Ramos (cell line): ENCODE data around the gene DAP.

Experiments
- in situ Hi-C: fragments of 300-500 bp; cut with MboI; formaldehyde crosslinking; loops from one replicate; pipeline ENCODE4 v1.14.3; 2022; ENCODE audit warnings: low sequenced_read_pairs; ENCODE audit not compliant: unreplicated experiment

The DAP gene

DNA sequence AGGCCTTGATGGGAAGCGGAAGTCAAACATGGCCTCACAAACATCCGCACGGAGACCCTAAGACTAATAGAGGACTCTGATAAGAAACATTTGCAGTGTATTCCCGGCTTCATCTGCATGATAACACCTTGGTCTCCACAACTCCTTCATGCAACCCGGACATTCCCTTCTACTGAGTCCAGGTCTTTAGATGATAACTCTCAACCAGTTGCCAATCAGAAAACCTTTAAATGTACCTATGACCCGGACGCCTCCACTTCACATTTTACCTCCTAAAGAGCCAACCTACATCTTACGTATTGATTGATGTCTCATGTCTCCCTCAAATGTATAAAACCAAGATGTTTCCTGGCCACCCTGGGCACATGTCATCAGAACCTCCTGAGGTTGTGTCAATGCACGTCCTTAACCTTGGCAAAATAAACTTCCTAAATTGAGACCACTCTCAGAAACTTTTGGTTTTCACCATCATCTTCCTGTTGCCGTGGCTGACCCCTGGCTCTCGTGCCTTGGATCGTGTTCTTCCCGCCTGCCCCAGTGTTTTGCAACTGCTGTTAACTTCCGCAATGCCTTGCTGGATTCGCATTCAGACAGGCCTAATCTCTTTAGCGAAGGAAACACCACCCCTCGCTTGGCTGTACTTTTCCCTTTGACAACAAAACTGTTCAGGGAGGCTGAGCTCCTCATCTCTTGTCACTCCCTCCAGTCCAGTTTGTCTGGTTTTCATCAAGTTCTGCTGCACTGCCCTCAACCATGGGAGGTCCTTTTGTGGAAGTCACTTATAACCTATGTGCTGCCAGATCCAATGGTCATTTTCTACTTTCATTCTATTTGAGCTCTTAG is 1.1 kb upstream of the DAP start:
- in situ Hi-C loops: no loop called here

DNA sequence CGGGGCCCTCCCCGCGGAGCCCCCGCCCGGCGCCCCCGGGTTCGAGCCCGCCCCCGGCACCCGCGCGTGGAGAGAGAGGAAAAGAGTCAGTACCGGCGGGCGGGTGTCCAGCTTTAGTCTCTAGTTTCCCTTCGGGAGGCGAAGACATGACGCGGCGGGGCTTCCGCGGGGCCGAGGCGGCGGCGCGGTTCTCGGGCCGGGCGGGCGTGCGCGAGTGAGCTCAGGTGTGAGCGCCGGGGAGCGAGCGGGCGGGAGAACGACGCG is 181 bp downstream of the DAP start:
- in situ Hi-C loops: no loop called here

- in situ Hi-C loops: no loop called here
Observed at GRCh38 chr5:10760096-10760920, 726 bp downstream of the DAP start.

DNA sequence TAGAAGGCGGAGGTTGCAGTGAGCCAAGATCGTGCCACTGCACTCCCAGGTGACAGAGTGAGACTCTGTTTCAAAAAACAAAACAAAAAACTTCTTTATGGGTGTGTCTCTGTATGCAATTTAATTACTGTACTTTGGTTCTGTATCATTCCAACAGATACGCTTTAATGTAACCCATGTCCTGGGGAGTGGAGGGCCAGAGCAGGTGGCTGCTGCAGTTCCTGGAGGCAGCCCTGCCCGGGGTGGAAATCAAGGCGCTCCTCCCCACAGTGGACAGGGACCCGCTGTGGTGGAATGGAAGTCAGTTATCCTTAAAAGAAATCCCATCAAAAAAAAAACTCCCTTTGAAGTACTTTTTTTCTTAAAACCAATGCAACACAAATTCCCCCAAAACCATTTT is 1.9 kb downstream of the DAP start:
- in situ Hi-C loops: loop anchor here (5.0 kb wide), 1 partner anchor 57 kb away; no protein-coding TSS in a partner anchor

GRCh38 chr5:10757922-10758555 is 3.0 kb downstream of the DAP start:
- in situ Hi-C loops: loop anchor here (5.0 kb wide), 1 partner anchor 56 kb away; no protein-coding TSS in a partner anchor

DNA sequence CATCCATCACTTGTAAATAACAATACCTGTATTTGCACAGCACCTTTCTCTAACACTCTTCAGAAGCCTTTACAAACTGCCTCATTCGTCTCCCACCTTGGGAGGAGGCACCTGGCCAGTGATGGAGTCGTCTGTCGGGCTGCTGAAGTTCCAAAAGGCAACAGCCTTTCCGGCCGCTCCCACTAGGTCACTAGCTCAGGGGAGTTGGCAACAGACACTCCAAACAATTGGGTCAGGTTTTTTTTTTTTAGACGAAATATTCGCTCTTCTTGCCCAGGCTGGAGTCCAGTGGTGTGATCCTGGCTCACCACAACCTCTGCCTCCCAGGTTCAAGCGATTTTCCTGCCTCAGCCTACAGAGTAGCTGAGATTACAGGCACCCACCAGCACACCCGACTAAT is 4.0 kb downstream of the DAP start:
- in situ Hi-C loops: loop anchor here (5.0 kb wide), 1 partner anchor 55 kb away; no protein-coding TSS in a partner anchor

GRCh38 chr5:10756549-10756948 is 4.5 kb downstream of the DAP start:
- in situ Hi-C loops: loop anchor here (5.0 kb wide), 1 partner anchor 54 kb away; no protein-coding TSS in a partner anchor

- in situ Hi-C loops: no loop called here
Observed at GRCh38 chr5:10753178-10753577, 7.9 kb downstream of the DAP start.

- in situ Hi-C loops: no loop called here
Observed at GRCh38 chr5:10752451-10752850, 8.6 kb downstream of the DAP start.

GRCh38 chr5:10750909-10751308 is 10.1 kb downstream of the DAP start:
- in situ Hi-C loops: no loop called here

DNA sequence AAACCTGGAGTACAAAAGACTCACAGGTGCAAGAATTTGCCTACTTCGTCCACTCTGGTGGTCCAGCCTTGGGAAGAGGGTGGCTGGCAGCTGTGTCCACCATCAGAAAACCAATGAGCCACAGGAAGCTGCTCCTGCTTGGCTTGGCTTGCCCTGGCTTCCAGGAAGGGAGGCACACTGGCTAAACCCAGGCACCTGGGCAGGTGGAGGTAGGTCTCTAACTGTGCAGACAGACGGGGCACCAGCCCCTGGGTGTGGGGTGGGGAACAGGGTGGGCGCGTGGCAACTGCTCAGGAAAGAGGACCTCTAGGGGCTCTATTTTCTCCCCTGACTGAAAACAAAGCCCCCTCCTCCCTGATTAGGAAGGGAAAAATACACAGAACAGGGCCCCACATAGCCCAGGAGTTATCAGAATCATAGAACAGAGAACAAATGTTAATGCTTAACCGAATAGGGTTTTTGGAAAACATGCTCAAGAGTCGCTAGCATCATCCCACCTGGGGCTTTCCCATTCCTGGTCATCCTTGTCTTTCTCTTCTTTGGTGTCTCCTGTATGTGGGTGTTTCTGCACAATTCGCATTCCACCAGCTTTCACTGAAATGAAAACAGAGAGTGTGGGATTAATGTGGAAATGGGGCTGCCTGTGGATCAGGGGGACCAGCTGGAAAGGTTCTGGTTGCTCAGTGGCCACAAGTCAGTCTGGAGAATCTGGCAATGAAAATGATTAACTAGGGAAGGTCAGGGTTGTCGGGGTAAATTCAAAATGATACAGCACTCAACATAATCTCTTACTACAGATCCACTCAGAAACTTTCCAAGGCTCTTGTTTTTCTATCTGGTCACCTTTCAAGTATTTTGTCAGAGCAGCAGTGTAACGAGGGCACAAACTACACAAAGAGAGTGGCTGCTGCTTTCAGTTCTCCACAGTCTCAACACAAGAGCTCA is 13.1 kb downstream of the DAP start:
- in situ Hi-C loops: no loop called here

DNA sequence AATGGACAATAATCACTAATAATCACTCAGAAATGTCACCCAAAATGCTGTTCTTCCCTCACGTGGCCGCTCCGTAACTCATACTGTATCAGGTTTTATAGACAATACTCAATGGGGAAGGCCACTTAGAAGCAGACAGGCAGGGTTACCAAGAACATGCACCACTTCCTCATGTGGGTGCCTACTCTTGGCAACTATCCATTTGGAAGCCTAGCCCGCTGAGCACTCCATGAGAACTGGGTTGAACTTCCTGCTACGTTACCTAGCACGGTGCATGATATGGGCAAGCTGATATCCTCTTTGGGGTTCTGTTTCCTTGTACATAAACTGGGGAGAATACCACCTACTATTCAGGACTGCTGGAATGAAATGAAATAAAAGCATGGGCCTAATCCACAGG is 14.3 kb downstream of the DAP start:
- in situ Hi-C loops: no loop called here

DNA sequence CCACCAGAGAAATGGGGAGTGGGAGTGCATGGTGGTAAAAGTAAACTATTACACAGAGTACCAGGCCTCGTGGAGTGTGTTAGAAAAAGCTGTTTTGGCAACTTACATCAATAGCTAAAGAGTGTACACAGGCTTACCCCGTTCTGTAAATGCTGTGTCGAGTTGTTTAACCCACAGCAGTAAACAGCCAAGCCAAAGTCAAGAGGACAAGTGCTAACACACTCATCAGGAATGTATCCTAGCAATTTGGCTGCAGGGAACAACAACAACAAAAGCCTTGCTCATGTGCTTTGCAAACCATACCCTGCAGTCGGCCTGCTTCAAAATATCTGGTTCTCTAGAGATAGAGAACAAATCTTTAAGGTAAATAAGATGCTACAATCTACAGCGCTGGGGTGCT is 15.9 kb downstream of the DAP start:
- in situ Hi-C loops: no loop called here

GRCh38 chr5:10744681-10745080 is 16.4 kb downstream of the DAP start:
- in situ Hi-C loops: no loop called here

GRCh38 chr5:10743951-10744350 is 17.1 kb downstream of the DAP start:
- in situ Hi-C loops: no loop called here

- in situ Hi-C loops: no loop called here
Observed at GRCh38 chr5:10743526-10743925, 17.5 kb downstream of the DAP start.

GRCh38 chr5:10741661-10742060 is 19.4 kb downstream of the DAP start:
- in situ Hi-C loops: no loop called here

GRCh38 chr5:10740384-10740783 is 20.6 kb downstream of the DAP start:
- in situ Hi-C loops: no loop called here

DNA sequence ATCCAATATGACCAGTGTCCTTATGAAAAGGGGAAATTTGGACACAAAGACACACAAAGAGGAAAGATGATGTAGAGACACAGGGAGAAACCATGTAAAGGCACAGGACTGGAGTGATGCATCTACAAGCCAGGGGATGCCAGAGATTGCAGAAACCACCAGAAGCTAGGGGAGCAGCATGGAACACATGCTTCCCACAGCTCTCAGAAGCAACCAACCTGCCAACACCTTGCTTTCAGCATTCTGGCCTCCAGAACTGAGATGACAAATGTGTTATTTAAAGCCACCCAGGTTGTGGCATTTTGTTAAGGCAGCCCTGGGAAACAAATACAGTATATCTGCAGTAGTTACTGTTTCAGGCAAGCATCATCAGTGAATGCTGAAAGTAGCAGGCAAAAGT is 23.2 kb downstream of the DAP start:
- in situ Hi-C loops: no loop called here

- in situ Hi-C loops: no loop called here
Observed at GRCh38 chr5:10736808-10737207, 24.2 kb downstream of the DAP start.
